Stimulated activated CD4-positive, alpha-beta T cell treated with anti-CD3 and anti-CD28 coated beads, Interleukin-1b, Interleukin-23, amount 100 ng/mL, for 48 hours (primary cell): Measurements from ENCODE around the gene CYP4F11.
"Not testable (repeated sequence)": the region's sequence is repeated elsewhere in the genome, so short reads cannot be mapped to it uniquely, and the experiment has no call there.

Experiments
- DNase-seq: peaks from one replicate; pipeline ENCODE4 v3.0.0-alpha.2; 2020

Gene CYP4F11, protein sequence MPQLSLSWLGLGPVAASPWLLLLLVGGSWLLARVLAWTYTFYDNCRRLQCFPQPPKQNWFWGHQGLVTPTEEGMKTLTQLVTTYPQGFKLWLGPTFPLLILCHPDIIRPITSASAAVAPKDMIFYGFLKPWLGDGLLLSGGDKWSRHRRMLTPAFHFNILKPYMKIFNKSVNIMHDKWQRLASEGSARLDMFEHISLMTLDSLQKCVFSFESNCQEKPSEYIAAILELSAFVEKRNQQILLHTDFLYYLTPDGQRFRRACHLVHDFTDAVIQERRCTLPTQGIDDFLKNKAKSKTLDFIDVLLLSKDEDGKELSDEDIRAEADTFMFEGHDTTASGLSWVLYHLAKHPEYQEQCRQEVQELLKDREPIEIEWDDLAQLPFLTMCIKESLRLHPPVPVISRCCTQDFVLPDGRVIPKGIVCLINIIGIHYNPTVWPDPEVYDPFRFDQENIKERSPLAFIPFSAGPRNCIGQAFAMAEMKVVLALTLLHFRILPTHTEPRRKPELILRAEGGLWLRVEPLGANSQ

DNA sequence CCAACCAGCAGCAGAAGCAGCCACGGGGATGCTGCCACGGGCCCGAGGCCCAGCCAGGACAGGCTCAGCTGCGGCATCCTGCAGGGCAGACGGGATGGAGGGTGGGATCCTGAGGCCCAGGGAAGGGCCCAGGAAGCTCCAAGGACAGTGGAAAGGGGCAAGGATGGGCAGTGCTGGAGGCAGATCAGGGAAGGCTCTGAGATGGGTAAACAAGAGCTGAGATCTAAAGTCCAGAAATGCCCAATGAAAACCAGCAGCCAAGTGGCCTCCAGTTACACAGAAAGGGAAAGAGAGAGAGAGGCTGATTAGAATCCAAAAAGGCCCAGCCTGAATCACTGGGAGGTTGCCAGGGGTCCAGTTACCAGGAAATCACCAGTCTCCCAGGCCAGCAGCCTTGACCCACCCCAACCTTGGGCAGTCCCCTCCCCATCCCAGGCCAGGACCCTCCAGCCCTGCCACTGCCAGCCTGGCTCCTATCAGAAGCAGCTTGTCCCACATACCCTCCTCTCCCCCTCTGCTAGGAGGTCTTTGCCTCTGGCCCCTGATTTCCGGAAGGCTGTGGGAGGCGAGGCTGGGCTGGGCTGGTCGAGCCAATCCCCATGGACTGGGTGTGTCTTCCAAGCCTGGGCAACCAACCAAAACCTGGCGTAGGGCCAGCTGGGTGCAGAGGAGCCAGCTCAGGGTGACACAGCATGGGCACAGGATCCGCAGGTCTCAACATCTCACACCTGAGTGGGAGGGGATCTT is at the start of gene CYP4F11:
Gene CYP4F11 (minus strand): TSS at position 198 of the 747 bp plus-strand sequence. CDS start 121 bp downstream, at position 77.
- DNase-seq, result no peak

DNA sequence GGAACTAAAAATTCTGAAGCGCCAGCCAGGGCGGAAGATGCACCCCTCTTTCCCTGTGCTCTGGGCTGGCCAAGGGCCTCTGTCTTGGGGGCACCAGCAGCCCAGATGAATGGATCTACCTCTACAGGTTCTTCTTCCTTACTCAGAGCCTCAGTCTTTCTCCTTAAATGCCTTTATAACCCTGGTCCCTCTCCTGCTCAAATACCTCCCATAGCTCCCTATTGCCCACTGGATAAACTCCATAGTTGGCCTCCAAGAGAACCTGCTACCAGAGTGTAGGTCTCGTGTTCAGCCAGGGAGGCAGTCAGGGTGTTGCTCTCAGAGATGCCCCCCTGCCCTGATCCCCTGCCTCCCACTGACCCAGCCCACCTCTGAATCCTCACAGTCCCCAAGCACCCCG is 45.0 kb upstream of the CYP4F11 start:
- DNase-seq, result no peak

DNA sequence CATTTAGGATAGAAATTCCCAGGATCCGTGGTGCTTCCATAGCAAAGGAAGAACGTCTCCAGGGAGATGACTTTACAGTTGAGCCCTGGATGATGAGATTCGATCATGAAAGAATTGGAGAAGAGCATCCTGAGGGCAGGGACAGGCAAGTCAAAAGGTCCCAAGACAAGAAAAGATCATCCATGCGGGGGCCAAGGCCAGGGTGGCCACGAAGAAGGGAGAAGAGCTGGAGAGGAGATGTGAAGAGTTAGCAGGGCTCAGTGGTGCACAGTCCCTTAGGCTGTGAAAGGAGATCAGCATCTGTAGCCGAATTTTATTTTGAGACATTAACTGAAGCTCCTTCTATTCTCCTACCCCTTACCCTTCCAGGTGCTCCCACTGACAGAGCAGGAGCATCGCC is 43.4 kb upstream of the CYP4F11 start:
- DNase-seq, result no peak

DNA sequence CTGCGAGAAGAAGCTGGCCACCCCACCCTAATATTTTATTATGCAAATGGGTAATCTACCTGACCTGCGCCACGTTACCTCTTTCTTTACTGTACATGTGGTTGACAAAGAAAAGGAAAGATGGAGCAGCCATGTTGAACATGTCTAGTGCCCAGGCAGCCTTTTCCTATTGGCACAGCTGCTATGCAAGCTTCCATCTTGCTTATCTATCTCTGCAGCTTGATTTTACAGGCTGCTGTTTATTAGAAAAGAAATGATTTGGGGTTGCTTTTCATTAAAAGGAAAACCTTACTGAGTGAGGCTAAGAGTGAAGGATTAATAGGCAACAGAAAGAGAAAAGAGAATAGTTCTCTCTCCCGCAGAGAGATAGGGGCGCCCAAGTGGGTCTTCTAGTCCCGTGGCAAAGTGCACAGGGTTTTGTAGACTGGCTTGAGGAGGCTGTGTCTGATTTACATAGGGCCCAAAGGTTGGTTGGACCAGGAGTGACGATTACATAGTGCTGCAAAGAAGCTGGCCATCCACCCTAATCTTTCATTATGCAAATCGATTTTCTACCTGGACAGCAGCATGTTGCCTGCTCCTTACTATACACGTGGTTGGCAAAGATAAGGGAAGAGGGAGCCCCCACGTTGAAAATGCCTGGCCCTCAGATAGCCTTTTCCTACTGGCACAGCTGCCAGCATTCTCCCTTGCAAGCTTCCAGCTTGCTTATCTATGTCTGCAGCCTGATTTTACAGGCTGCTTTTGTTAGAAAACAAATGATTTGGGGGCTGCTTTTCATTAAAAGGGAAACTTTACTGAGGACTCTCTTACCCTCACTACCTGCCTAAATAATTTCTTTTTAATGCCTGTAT is 42.7 kb upstream of the CYP4F11 start:
- no peak for DNase-seq

DNA sequence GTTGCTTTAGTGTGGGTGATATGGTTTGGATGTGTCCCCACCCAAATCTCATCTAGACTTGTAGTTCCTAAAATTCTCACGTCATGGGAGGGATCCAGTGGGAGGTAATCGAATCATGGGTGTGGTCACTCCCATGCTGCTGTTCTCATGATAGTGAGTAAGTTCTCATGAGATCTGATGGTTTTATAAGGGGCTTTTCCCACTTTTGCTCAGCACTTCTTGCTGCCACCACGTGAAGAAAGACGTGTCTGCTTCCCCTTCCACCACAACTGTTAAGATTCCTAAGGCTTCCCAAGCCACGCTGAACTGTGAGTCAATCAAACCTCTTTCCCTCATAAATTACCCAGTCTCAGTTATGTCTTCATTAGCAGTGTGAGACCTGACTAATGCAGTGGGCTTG is 40.5 kb upstream of the CYP4F11 start:
- DNase-seq, result no peak

DNA sequence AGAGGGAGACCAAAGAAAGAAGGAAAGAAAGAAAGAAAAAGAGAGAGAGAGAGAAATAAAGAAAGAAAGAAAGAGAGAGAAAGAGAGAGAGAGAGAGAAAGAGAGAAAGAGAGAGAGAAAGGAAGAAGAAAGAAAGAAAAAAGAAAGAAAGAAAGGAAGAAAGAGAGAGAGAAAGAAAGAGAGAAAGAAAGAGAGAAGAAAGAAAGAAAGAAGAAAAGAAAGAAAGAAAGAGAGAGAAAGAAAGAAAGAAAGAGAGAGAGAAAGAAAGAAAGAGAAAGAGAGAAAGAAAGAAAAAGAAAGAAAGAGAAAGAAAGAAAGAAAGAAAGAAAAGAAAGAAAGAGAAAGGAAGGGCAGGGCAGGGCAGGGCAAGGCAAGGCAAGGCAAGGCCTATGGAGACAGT is 37.7 kb upstream of the CYP4F11 start:
- DNase-seq, result not testable (repeated sequence)

DNA sequence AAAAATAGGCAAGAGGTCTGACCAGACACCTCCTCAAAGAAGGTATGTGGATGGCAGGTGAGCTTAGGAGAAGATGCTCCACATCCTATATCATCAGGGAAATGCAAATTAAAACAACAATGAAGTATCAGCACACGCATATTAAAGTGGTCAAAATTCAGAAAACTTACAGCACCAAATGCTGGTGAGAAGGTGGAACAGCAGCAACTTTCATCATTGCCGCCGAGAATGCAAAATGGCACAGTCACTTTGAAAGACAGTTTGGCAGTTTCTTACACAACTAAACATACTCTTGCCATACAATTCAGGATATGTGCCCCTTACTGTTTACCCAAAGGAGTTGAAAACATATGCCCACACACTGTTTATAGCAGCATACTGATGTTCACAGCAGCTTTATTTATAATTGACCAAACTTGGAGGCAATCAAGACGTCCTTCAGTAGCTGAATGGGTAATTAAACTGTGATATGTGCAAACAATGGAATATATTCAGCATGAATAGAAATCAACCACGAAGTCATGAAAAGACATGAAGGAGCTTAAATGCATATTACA is 37.0 kb upstream of the CYP4F11 start:
- no peak for DNase-seq

DNA sequence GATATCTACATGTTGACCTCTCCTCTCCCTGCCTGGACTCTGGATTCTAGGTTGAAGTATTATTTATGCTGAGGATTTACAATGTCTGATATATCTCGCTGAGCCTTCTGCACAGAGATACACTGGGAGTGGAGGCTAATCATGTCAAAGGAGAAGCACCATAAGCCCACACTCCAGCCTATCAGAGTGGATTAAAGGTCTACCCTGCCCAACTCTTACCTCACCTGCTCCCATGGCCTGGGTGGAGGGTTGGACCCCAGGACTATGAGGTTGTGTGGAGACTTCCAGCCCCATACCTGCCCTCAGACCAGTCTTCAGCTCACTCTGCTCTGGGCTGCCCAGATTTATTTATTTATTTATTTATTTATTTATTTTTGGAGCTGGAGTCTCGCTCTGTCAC is 29.9 kb upstream of the CYP4F11 start:
- no peak for DNase-seq

DNA sequence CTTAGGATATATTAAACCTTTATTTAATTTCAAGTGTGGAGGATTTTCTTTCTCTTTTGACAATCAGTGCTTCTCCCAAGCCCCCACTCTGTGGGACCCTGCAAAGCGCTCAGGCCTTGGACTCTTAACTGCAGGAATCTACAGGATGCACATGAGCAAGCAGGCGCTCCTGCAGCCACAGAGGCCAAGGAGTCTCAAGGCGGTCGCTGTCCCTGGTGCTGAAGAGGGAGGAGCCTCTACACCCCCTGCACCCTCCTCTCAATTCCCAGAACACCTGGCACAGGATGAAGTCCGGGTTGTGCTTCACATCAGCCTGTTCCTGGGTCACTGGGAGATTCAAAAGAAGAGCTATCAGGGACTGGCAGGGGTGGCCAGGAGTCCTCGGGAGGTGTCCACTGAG is 28.0 kb upstream of the CYP4F11 start:
- no peak for DNase-seq

DNA sequence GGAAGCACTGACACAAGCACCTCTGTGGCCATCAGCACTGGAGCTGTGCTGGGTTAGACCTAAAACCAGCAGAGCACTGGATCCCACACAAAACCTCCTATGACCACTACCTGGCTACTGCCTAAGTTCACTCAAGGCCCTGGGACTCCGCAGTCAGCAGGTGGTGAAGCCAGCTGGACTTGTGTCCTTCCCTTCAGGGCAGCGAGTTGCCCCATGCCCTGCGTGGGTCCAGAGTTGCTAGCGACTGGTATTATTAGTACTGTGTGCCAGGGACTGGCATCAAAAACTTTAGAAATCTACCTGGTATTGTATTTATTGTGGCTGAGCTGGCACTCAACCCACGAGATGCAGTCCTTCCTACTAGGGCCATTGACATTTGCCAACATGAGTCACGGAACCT is 20.5 kb upstream of the CYP4F11 start:
- DNase-seq, result no peak

DNA sequence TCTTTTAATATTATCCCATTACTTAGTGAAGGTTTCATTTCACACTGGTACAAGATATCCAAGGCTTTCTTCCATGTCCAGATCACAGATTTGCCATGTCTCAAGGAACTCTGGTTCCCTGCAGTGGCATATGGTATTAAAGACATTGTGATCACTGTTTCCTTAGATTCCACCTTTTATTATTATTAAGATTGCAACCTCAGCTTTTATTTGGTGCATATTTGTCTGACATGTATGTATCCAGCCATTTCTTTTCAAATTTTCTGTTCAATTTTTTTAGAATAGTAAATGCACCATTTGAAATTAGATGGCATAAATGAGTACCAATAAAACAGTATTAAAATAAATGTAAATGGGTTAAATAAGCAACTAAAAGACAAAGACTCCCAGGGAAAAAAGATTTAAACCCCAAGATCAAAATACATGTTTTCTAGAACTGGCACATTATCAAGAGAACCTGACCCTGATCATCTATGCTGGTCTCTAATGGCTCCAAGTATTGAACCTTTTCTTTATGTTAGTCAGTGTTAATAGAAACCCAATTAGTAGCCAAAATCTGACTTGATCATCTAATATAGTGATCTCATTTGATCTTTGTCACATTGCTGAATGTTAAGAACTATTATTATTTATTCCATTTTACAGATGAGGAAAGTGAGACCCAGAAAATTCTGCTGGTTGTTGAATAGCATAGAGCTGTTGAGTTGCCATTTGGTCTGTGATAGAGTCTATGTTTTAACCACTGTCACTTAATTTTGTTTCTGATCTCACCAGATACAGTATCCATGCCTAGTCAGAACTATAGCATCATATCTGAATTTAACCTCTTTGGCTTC is 14.1 kb upstream of the CYP4F11 start, which contains the start of gene OR10H4:
Gene OR10H4 (plus strand): TSS at position 786 of the 836 bp plus-strand sequence. CDS start 0 bp downstream, at position 786.
- no peak for DNase-seq

DNA sequence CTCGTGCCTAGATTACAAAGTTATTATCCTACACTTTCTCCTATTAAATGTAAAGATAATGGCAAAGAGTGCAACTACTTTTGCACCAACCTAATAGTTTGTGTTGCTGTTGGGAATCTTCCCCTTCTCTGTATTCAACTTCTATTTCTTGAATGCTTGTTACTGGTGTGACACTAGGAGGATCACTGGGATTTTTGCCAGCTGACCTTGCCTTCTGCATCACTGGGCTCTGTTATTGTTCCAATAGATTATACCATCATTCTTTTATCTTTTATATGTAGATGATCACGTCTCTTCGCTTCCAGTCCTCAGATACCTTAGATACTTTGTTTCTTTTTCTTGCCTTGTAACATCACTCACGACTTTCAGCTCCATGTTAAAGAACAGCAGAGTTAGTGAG is 11.0 kb upstream of the CYP4F11 start:
- DNase-seq, result no peak

DNA sequence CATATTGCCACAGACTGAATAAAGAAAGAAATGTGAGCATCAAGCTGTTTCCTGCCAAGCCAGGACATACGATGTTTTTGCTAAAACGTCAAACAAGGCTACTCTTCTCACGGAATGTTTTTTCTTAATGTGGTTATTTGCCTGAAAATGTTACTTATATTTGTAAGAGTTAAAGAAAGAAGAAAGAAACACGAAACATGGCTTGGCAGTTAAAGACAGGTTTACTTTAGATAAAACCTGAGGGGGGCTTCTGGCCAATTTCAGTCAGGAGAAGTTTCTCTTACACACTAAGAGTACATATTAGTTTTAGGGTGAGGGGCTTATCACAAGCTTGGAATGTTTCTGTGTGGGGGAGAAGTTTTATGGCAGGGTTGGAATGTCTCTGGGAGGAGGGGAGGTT is 10.1 kb upstream of the CYP4F11 start:
- DNase-seq, result no peak

DNA sequence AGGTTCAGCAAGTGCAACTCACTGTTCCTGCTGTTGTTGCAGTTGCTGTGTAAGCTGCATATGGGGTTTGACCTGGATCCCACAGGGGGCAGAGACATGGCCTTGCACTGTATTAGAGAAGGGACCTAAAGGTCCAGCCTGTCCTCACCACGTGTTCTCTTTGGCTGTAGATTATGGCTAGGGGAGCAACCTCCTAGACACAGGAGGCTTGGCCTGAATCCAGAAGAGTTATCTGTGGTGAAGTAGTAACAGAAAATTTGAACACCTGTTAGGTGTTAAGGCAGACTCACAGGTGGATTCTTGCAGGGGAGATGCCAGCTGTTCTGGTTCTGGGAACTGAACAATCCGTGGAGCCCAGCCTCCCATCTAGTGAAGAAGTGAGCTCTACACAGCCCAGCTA is 3.4 kb upstream of the CYP4F11 start:
- DNase-seq, result no peak

DNA sequence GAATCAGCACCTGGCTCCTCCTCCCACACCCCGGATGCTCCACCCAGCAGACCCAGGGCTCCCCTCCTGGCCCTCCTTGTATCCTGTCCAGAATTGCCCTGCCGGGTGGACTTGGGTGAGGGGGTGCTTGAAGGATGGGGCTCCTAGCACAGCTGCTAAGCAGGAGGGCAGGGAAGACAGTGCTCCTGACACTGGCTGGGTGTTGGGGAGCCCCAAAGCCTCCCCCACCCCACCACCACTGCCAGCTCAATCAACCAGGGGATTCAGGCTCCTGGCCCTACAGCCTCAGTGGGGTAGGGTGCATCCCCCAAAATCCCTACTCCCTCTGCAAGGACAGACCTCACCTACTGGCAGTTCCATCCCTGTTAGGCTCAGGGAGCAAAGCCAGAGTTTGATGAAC is 2.6 kb upstream of the CYP4F11 start:
- DNase-seq, result no peak

DNA sequence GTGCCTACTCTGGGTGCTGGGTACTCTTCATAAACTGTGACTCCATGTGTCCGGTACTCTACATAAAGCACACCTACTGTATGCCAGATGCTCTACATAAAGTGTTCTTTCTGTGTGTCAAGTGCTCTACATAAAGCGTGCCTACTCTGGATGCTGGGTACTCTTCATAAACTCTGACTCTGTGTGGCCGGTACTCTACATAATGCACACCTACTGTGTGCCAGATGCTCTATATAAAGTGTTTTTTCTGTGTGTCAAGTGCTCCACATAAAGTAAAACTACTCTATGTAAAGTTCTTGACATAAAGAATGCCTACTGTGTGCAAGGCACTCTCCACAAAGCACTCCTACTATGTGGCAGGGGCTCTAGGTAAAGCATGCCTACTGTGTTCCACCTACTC is 1.8 kb upstream of the CYP4F11 start:
- no peak for DNase-seq

DNA sequence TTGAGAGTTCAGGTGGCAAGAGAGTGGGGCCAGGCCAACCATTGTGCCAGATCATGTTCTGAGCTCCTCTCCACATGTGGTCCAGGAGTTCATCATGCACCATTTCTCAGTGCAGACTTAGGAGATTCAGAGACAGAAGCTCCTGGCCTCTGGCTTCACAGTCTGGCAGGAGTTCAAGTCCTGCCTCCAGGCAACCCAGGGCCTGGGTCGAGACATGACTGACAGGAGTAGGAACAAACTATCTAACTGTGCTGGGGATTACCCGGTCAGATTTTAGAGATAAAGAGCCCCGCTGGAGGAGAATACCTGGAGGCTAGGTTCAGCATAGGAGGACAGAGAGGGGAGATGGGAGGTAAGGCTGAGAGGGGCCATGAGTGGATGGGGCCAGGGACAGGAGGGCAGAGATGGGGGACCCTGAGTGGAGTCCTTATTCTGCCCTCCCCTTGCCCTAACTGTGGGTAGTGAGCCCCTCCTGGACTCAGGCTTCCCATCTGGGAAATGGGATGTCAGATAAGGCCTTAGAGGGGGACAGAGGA is 906 bp upstream of the CYP4F11 start:
- no peak for DNase-seq

DNA sequence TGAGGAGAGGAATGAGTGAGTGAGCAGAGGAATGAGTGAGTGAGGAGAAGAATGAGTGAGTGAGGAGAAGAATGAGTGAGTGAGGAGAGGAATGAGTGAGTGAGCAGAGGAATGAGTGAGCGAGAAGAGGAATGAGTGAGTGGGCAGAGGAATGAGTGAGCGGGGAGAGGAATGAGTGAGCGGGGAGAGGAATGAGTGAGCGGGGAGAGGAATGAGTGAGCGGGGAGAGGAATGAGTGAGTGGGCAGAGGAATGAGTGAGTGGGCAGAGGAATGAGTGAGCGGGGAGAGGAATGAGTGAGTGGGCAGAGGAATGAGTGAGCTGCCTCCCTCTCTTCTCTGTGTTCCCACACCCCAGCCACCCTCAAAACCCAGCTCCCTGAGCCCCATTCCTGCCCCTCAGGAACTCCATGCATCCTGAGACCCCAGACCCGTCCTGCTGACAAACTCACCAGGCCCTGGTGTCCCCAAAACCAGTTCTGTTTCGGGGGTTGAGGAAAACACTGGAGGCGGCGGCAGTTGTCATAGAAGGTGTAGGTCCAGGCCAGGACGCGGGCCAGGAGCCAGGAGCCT is 483 bp downstream of the CYP4F11 start:
- DNase-seq, result peak; percentile 44

DNA sequence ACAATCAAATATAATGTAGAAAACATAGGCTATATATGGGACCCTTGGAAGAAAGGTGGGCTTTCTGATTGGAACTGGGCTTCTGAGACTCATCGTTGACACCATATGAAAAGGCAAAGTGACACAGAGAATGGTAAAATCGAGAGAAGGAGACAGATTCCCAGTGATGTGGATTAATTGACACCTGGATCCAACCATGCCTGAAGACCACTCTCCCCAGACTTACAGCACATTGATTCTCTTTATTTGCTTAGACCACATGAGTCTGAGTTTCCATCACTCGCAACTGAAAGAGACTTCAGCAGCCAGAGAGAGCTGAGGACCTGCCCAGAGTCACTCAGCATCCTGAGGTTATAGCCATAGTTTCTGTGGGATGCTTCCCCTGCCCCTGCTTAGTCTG is 6.0 kb downstream of the CYP4F11 start:
- no peak for DNase-seq

DNA sequence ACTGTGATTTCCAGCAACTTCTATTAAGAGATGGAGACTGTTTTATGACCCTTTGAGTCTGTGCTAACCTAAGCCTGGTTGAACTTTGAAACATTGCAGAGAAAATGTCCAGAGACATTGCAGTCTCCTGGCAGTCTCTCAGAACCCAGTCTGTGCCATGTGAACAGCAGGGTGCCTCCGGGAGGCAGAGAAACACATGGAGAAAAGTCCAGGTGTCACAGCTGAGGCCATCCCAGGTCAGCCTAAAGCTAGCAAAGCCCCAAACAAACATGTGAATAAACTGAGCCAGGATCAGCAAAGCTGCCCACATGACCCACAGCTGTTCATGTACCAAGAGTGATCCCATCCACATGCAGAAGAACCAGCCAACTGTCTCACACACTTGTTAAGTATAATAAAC is 7.8 kb downstream of the CYP4F11 start:
- DNase-seq, result no peak

DNA sequence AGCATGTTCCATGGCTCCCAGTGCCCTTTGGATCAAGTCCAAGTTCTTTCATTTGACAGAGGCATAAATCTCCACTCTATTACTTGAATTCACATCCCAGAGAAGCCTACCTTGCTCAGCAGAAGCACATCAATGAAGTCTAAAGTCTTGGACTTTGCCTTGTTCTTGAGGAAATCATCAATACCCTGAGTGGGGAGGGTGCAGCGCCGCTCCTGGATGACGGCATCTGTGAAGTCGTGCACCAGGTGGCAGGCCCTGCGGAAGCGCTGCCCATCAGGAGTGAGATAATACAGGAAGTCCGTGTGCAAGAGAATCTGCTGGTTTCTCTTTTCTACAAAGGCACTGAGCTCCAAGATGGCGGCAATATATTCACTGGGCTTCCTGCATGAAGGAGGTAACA is 10.6 kb downstream of the CYP4F11 start:
- DNase-seq, result no peak
